NOMO-1 (cell line): ENCODE measurements around the gene CNNM2.
"Not testable (repeated sequence)": the region's sequence is repeated elsewhere in the genome, so short reads cannot be mapped to it uniquely, and the experiment has no call there.

Experiments
- DNase-seq, 2 experiments: peaks; one replicate each; lab custom pipeline; 2025; ENCODE audit not compliant: unreplicated experiment in 2 of 2; lab: John Stamatoyannopoulos, UW

The CNNM2 gene

GRCh38 chr10:103021900-103022293, 103.8 kb downstream of the CNNM2 start:
- DNase-seq = no peak

DNA sequence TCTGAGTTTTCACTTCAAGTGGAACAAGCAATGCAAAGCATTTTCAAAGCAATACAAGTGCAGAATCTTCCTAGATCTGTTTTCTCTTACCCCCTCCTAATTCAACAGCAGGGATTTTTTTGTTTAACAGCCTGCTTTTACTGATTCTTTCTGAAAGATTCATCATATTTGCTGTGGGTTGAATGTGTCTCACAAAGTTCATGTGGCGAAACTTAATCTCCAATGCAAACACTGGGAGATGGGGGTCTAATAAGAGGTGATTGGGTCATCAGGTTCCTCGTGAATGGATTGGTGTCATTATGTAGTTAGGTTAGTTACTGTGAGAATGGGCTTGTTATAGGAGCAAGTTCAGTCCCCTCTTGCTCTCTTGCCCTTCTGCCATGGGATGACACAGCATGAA, 107.6 kb downstream of the CNNM2 start:
- DNase-seq = no peak

DNA sequence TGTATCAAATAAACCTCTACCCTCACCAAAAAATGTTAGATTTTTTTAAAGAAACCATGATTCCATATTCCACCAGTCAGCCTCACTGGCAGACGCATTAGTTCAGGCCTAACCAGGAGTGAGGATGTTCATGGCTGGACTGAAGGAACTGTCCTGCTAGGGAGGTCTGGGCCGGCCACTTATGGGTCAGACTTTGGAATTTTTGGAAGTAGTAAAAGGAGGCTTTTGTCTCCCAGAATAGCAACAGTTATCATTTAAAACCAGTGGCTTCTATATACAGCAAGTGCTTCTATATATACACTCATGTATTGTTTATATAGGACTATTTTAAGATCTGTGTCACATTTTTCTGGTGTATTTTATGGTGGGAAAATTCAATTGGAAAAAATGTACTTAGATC, 120.5 kb downstream of the CNNM2 start:
- no peak for DNase-seq

DNA sequence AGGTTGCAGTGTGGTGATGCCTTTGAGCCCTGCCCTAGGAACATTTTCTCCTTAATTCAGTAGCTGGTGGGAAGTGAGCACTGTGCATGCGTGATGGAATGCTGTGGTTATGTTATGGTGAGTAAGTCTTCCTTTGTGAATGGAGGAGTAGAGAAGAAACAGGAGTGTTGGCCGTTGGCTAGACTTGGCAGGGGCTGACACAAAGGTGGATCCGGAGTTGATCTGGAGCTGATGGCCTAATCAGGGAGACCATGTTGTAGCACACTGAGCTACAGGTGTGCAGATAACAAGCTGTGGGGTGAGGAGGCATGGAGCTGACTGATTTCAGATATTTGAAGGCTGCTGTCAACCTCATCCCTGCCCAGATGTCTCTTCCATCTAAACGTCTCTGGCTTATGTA, 122.3 kb downstream of the CNNM2 start:
- no peak for DNase-seq

DNA sequence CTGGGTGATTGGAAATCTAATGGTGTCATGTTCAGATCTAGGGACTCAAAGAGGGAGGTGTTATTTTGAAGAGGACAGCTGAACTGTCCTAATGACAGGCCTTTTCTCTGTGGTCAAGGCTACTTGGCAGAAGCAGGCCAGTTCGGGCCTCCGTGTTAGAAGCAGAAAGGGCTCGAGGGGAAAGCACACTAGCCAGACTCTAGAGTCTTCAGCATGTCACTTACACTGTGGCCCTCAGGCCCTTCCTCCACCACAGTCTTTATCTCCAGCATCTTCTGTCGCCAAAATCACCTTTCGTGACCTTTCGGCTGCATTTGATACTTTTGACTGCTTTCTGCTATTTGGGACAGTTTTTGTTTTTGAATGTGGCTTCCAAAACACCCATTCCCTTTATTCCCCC, 123.3 kb downstream of the CNNM2 start:
- DNase-seq = no peak

DNA sequence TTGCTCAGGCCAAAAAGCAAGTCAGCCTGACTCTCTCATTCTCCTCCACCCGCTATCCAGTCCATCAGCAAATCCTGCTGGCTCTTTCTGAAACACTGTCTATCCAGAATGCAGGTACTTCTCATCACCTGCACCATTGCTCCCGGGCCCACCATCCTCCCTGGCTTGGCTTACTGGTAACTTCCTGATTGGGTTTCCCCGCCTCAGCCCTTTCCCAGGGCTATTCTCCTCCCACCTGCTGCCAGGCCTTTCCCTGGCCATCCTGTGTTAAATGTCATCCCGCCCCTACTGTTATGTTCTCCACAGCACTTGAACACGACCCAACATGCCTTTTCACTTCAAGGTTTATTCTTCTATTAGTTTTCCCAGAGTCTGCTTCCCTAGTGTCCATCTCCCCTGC, 124.0 kb downstream of the CNNM2 start:
- DNase-seq = no peak

DNA sequence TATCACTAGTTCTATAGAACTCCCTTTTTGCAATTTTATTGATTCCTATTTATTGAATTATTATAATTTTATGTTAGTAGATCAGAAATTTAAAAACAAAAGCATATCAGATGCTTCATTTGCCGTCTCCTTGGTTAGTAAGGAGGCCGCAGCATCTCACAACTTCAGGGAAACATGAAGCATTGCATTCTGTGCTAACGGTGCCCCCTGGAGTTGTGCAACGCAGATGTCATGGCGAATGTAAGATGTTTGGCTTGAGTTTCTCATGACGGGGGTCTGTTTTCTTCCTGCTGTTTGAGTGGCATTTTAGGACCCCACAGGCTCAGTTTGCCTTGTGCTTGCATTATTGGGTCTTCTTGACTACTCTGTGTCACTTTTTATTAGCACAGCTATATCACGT, 124.8 kb downstream of the CNNM2 start:
- no peak for DNase-seq

- DNase-seq = no peak
Measured at GRCh38 chr10:103044942-103045489, 126.9 kb downstream of the CNNM2 start.

GRCh38 chr10:103045961-103046360, 127.9 kb downstream of the CNNM2 start:
- no peak for DNase-seq

- no peak for DNase-seq
Measured at GRCh38 chr10:103047381-103047780, 129.3 kb downstream of the CNNM2 start.

DNA sequence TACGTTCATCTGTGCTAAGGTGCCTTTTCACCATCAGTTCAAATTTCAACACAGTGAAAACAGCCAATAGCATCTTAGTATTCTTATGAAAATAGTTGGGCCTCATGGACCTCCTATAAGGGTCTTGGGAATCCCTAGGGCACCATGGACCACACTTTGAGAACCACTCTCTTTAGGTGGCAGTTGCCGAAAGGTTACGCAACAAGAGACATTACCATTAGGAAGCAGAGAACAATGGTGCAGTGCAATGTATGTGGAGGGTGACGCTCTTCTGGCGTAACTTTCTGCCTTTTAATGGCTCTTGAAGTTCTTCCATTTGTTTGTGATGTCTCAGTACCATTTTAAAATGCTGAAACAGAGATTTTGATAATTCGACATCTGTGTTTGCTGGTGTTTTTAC, 131.1 kb downstream of the CNNM2 start:
- peak in 1 of 2 experiments; percentile 24 for DNase-seq

- no peak for DNase-seq
Measured at GRCh38 chr10:103053659-103054581, 135.8 kb downstream of the CNNM2 start.

- DNase-seq = no peak
Measured at GRCh38 chr10:103054621-103055020, 136.5 kb downstream of the CNNM2 start.

DNA sequence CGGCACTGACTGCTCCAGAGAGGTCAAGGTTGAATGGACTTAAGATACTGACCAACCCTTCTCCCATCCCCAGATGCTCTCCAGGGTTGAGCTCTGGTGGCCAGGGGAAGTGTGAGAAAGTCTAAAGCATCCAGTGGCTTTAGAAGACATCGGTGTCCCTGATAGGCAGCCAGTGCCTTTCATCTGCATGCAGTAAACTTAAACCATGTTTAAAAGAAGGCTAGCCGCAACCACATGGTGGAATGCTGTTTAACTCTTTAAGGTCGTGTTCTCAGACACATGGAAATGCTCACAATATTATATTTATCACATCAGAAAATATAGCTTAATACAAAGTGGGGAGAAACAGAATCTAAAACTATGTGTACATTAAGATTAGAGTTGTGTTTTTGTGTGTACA, 137.0 kb downstream of the CNNM2 start:
- no peak for DNase-seq

DNA sequence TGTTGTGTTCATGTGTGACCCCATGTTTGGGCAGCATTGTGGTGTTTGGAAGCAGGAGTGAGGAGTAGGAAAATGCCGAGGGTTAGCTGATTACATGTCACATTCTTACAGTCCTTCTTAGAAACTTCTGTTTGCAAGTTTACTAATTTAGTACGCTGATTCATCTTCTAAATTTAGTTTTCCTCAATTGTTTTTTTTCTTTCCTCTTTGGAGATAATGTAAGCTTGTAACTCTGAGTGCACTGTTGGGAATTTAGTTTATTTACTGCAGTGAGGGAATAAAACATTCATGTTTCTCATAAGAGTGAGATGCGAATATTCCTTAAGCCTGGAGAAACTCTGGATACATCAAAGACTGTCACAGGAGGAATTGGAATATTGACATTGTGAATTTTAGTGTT, 139.9 kb downstream of the CNNM2 start:
- no peak for DNase-seq

- DNase-seq = no peak
Measured at GRCh38 chr10:103060575-103060974, 142.5 kb downstream of the CNNM2 start.

GRCh38 chr10:103062854-103063590, 144.9 kb downstream of the CNNM2 start:
- no peak for DNase-seq

DNA sequence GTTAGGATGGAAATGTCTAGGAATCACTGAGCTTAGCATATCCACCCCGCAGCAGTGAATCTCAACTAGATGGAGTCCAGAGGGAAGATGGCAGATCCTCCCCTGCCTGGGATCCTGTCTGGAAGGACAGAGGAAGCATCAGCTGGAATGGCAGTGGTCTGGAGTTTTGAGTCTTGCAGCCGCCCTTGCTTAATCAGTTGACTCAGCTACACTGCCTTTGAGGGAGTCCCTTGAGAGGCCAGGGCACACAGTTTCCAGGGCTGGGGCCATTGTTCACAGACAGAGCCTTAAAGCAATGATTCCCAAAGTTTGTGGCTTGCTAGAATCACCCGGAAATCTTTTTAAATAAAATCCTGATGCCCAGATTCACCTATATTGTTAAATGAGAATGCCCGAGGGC, 146.9 kb downstream of the CNNM2 start:
- no peak for DNase-seq

DNA sequence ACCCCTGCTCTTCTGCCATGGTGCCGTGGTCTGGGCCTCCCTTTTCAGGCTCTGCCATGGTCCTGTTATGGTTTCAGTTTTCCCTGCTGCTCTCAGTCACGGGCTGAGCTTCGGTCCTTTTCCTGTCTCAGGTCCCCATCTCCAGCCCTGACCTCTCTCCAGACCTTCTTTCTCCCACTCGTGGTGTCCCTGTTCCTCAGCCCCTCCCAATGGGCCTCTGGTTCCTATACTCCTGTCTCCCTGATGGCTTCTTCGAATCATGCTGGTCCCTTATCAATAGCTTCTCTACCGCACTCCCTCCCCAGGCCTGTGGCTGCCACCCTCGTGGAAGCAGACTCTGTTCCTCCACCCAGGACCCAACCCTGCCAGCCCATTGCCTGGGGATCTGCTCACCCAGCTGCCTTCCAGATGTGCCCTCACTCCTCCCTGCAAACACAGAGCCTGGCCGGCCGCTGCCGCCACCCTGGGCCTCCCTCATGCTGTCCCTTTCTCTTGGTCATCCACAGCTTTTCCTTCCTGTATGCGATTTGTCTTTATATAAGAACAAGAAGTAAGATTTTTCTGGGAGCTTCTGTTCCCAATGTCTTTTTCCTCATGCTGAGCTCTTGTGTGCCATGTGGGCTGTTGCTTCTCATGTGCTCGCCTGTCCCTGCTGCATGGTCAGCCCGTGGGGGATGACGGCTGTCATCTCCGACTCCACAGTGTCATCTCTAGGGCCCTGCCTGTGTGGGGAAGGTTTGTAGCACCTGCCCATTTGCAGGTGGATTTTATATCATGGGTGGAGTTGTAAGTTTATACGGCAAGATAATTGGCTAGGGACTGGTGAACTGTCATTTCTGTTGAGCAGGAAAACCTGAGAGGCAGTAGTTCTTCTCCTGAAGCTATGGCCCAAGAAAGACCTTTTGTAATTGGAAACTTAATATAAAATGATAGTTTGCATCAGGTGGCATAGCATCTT, 148.3 kb downstream of the CNNM2 start:
- DNase-seq = no peak

GRCh38 chr10:103067099-103067477, 149.0 kb downstream of the CNNM2 start:
- DNase-seq = not testable (repeated sequence)

GRCh38 chr10:103067484-103067883, 149.4 kb downstream of the CNNM2 start:
- DNase-seq = peak in 1 of 2 experiments; percentile 34
